Peyer's patch (tissue), 4 donors: ENCODE measurements around the gene SYNE1.

ENCODE experiments used
- POLR2A ChIP-seq, 2 donors: fragments of 450-650 bp; IDR thresholded peaks; one replicate each; pipeline ENCODE4 v1.5.1; 2017; ENCODE audit warnings: antibody characterized with exemption in 2 of 2, mild to moderate bottlenecking in 2 of 2, moderate library complexity in 2 of 2
- TF ChIP-seq, protein P1 (sequence below), 6 experiments: fragments of 450-650 bp in 4 of 6; fragments of 200-600 bp in 2 of 6; sonication (generic) in 1 of 6; IDR thresholded peaks; one replicate each; pipeline ENCODE4 v1.5.1; 2017 to 2019; ENCODE audit warnings: antibody characterized with exemption in 6 of 6, mild to moderate bottlenecking in 3 of 6, moderate library complexity in 1 of 6

DNA sequence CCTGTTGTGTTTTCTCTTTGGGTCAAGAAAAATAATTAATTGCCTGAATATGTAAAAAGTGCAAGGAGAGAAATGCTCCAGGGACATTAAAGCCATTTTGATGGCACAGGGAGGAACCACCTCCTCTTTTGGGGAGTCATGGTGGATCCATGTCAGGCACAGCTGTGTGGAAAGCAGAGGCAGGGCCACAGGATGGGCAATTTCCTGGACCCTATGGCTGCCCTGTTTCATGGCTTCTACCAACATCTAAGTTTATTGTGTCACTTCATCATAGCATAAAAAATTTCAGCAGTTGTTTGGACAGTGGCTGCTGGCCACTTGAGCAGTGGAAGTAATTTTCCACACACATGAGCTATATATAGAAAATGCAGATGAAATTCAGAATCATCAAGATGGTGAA, 238.2 kb downstream of the SYNE1 start:
- no peak for TF ChIP-seq POLR2A (IDR thresholded peaks at IDR 0.05)
- TF ChIP-seq, protein P1, sequence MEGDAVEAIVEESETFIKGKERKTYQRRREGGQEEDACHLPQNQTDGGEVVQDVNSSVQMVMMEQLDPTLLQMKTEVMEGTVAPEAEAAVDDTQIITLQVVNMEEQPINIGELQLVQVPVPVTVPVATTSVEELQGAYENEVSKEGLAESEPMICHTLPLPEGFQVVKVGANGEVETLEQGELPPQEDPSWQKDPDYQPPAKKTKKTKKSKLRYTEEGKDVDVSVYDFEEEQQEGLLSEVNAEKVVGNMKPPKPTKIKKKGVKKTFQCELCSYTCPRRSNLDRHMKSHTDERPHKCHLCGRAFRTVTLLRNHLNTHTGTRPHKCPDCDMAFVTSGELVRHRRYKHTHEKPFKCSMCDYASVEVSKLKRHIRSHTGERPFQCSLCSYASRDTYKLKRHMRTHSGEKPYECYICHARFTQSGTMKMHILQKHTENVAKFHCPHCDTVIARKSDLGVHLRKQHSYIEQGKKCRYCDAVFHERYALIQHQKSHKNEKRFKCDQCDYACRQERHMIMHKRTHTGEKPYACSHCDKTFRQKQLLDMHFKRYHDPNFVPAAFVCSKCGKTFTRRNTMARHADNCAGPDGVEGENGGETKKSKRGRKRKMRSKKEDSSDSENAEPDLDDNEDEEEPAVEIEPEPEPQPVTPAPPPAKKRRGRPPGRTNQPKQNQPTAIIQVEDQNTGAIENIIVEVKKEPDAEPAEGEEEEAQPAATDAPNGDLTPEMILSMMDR (IDR thresholded peaks at IDR 0.05): no peak
